Panc1 (cell line): ENCODE measurements around the gene CXCR2.

ENCODE experiments used
- REST ChIP-seq, 2 experiments: IDR thresholded peaks; 2 replicates each; pipeline ENCODE4 v1.6.1; 2011 to 2012; ENCODE audit warnings: low read depth in 2 of 2, control low read depth in 1 of 2, low read length in 1 of 2, mild to moderate bottlenecking in 1 of 2, moderate library complexity in 1 of 2; ENCODE audit not compliant: insufficient read depth in 1 of 2
- TCF7L2 ChIP-seq: IDR thresholded peaks from 2 replicates; pipeline ENCODE4 v1.6.1; 2011; ENCODE audit warnings: mild to moderate bottlenecking, low read depth, low read length, inconsistent platforms

- TF ChIP-seq REST (IDR thresholded peaks at IDR 0.05; ENCODE audit: insufficient read depth in 1 of 2, low read depth in 2 of 2, low read length in 1 of 2) = no peak
- TF ChIP-seq TCF7L2 = no peak
Observed at GRCh38 chr2:218152172-218152571, 26.3 kb downstream of the CXCR2 start.
